ENCODE data around the gene ANKRD31. TPM values are rescaled to one million over a fixed set of nuclear protein-coding genes. Genes with fewer than 3 reads are reported as not detected.

ANKRD31 gene
- total RNA-seq, 1 experiment from 2014 or later, result 0.48 TPM

GRCh38 chr5:75156585-75156984 is 80.1 kb downstream of the ANKRD31 start:
- Histone ChIP-seq H3F3A (ENCODE audit: insufficient read depth, low read depth) (no peaks in the 10 kb centered on the region), H3K9me2 (ENCODE audit: insufficient read depth) (0 out of 2 replicates have a peak, but pooled peaks cover 6% of the 10 kb centered on the region), H3K79me2 (ENCODE audit: low read depth) (no peaks in the 10 kb centered on the region), H2AFZ (no peak overlapping the region), H3K4me1 (replicated peaks; ENCODE audit: insufficient read depth) (peaks cover 14% of the 10 kb centered on the region), H3K27me3 (ENCODE audit: insufficient read depth, low read depth) (no peaks in the 10 kb centered on the region), H3K36me3 (ENCODE audit: low read depth) (no peaks in the 10 kb centered on the region), H3K27ac (no peak overlapping the region), H3K4me3 (no peak overlapping the region), H3K9me3 (ENCODE audit: insufficient read depth, low read depth) (peaks cover 13% of the 10 kb centered on the region; the same call in 1 of the 2 replicates), H3K4me2 (no peak overlapping the region), H4K20me1 (ENCODE audit: insufficient read depth) (no peaks in the 10 kb centered on the region)
- no TSS peak for BruUV-seq (replicated peaks)
- CTCF ChIA-PET, result no interaction called here
- intact Hi-C loops (cut with micrococcal nuclease; ENCODE audit: unreplicated experiment), result no loop called here
- no peak for DNase-seq
- POLR2A ChIA-PET (ENCODE audit: unreplicated experiment), result no interaction called here
- no peak for TF ChIP-seq EZH2 (IDR thresholded peaks at IDR 0.05; ENCODE audit: low read depth)
- TF ChIP-seq CTCF (conservative IDR thresholded peaks at IDR 0.05), result peak; percentile 36; the same call in 1 of the 2 replicates

GRCh38 chr5:75152860-75153259 is 83.8 kb downstream of the ANKRD31 start:
- H3K4me1 ChIP-seq (replicated peaks; ENCODE audit: insufficient read depth), result peaks cover 14% of the 10 kb centered on the region
- H3K4me3 ChIP-seq, result no peak overlapping the region
- no TSS peak for BruUV-seq (replicated peaks)
- H2AFZ ChIP-seq, result no peak overlapping the region
- no peaks in the 10 kb centered on the region for H3K27me3 ChIP-seq (ENCODE audit: insufficient read depth, low read depth)
- POLR2A ChIA-PET (ENCODE audit: unreplicated experiment), result interaction anchor here (0.6 to 0.7 kb wide), 3 partner anchors 99 to 1878 kb away, joined by 3 to 4 read pairs (median 4); no protein-coding TSS in a partner anchor
- intact Hi-C loops (cut with micrococcal nuclease; ENCODE audit: unreplicated experiment), result no loop called here
- no peaks in the 10 kb centered on the region for H3K79me2 ChIP-seq (ENCODE audit: low read depth)
- no peaks in the 10 kb centered on the region for H3K36me3 ChIP-seq (ENCODE audit: low read depth)
- DNase-seq, result peak; percentile 3 to 69
- H4K20me1 ChIP-seq (ENCODE audit: insufficient read depth), result no peaks in the 10 kb centered on the region
- CTCF ChIA-PET, result no interaction called here
- TF ChIP-seq EZH2 (IDR thresholded peaks at IDR 0.05; ENCODE audit: low read depth), result no peak
- TF ChIP-seq CTCF (conservative IDR thresholded peaks at IDR 0.05), result no peak
- H3K9me3 ChIP-seq (ENCODE audit: insufficient read depth, low read depth), result no peaks in the 10 kb centered on the region; the same call in 1 of the 2 replicates
- no peaks in the 10 kb centered on the region for H3F3A ChIP-seq (ENCODE audit: insufficient read depth, low read depth)
- no peak overlapping the region for H3K27ac ChIP-seq
- no peaks in the 10 kb centered on the region for H3K9me2 ChIP-seq (ENCODE audit: insufficient read depth)
- H3K4me2 ChIP-seq, result no peak overlapping the region

- H3K4me3 ChIP-seq, result no peak overlapping the region
- ChIA-PET CTCF (interaction anchor here (0.6 kb wide), 1 partner anchor 41 kb away, joined by 3 read pairs; no protein-coding TSS in a partner anchor), POLR2A (ENCODE audit: unreplicated experiment) (no interaction called here)
- H4K20me1 ChIP-seq (ENCODE audit: insufficient read depth), result no peaks in the 10 kb centered on the region
- peaks cover 7% of the 10 kb centered on the region for H3K4me1 ChIP-seq (replicated peaks; ENCODE audit: insufficient read depth)
- H2AFZ ChIP-seq, result no peak overlapping the region
- no peaks in the 10 kb centered on the region for H3K9me3 ChIP-seq (ENCODE audit: insufficient read depth, low read depth)
- no peaks in the 10 kb centered on the region for H3K27me3 ChIP-seq (ENCODE audit: insufficient read depth, low read depth)
- no peaks in the 10 kb centered on the region for H3F3A ChIP-seq (ENCODE audit: insufficient read depth, low read depth)
- DNase-seq, result no peak
- H3K9me2 ChIP-seq (ENCODE audit: insufficient read depth), result no peaks in the 10 kb centered on the region
- intact Hi-C loops (cut with micrococcal nuclease; ENCODE audit: unreplicated experiment), result no loop called here
- no peak overlapping the region for H3K27ac ChIP-seq
- H3K36me3 ChIP-seq (ENCODE audit: low read depth), result no peaks in the 10 kb centered on the region
- no TSS peak for BruUV-seq (replicated peaks)
- H3K79me2 ChIP-seq (ENCODE audit: low read depth), result no peaks in the 10 kb centered on the region
- TF ChIP-seq CTCF (conservative IDR thresholded peaks at IDR 0.05) (no peak), EZH2 (IDR thresholded peaks at IDR 0.05; ENCODE audit: low read depth) (no peak)
- H3K4me2 ChIP-seq, result no peak overlapping the region
Observed at GRCh38 chr5:75148051-75148450, 88.6 kb downstream of the ANKRD31 start.

Data from PC-9 (cell line).